IPS DF 19.7 (cell line): ENCODE measurements around the gene JAK1.
A peak's percentile ranks its signal among the peaks of the same experiment; 100 is the strongest.
"Not testable (repeated sequence)": the region's sequence is repeated elsewhere in the genome, so short reads cannot be mapped to it uniquely, and the experiment has no call there.

Experiments used
- DNase-seq: peaks from one replicate; pipeline ENCODE4 v3.0.0-alpha.2; 2013; ENCODE audit warnings: low read depth, low spot score

JAK1 gene

GRCh38 chr1:64839732-64840405, 126.5 kb downstream of the JAK1 start:
- no peak for DNase-seq

- DNase-seq, result no peak
Measured at GRCh38 chr1:64839261-64839660, 127.1 kb downstream of the JAK1 start.

- DNase-seq, result no peak
Measured at GRCh38 chr1:64838486-64838885, 127.9 kb downstream of the JAK1 start.

GRCh38 chr1:64836802-64837201, 129.5 kb downstream of the JAK1 start:
- DNase-seq, result no peak

DNA sequence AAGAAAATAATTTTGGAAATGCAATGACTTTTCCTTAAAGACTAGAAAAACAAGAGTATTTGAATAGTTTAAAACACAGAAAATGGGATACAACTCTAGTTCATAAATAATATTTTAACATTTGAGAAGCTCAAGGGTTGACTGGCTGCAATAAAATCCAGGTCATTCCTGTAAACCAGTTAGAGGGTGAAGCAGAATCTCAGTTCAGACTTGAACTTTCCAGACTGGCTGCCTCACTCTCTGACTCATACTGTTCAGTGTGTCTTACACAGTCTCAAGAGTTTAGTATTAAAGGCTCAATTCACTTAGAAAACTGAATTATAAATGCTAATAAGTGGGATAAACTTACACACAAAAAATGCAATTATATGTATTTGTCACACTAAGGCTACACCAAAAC, 131.6 kb downstream of the JAK1 start:
- DNase-seq, result no peak

- DNase-seq, result no peak
Measured at GRCh38 chr1:64830030-64830651, 136.2 kb downstream of the JAK1 start.

GRCh38 chr1:64829411-64830029, 136.8 kb downstream of the JAK1 start:
- DNase-seq, result no peak

GRCh38 chr1:64828829-64829228, 137.5 kb downstream of the JAK1 start:
- DNase-seq, result no peak

GRCh38 chr1:64826991-64827390, 139.4 kb downstream of the JAK1 start:
- DNase-seq, result no peak

- DNase-seq, result peak; percentile 35
Measured at GRCh38 chr1:64823691-64824476, 142.5 kb downstream of the JAK1 start.

GRCh38 chr1:64822621-64823020, 143.7 kb downstream of the JAK1 start:
- no peak for DNase-seq

- DNase-seq, result not testable (repeated sequence)
Measured at GRCh38 chr1:64820572-64820971, 145.8 kb downstream of the JAK1 start.

DNA sequence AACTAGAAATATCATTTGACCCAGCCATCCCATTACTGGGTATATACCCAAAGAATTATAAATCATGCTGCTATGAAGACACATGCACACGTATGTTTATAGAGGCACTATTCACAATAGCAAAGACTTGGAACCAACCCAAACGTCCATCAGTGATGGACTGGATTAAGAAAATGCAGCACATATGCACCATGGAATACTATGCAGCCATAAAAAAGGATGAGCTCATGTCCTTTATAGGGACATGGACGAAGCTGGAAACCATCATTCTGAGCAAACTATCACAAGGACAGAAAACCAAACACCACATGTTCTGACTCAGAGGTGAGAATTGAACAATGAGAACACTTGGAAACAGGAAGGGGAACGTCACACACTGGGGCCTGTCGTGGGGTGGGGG, 149.0 kb downstream of the JAK1 start:
- not testable (repeated sequence) for DNase-seq

DNA sequence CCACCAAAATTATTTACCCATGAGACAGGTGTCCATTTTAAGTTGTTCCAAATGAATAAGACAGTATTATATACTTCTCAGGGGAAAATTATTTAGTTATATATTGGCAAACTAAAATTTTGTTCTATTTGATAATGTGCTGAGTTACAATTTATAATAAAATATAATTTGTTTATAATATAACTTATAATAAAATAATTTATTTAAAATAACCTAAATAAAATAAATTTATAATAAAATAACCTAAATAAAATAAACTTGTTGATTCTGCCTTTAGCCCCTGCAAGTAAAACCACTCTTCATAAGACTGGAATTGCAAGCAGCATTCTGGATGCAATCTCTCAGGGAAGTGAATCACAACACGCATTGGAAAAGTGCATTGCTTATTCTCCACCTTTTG, 151.9 kb downstream of the JAK1 start:
- no peak for DNase-seq

GRCh38 chr1:64811131-64811530, 155.2 kb downstream of the JAK1 start:
- DNase-seq, result no peak

DNA sequence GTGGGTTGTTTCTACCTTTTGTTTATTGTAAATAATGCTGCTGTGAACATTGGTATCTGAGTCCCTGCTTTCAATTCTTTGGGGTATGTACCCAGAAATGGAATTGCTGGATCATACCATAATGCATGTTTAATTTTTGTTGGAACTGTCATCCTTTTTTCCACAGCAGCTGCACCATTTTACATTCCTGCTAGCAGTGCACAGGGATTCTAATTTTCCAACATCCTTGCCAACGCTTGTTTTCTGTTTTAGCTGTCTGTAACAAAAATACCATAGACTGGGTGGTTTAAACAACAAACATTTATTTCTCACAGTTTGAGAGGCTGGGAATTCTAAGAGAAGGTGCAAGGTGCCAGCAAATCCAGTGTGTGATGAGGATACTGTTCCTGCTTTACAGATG, 156.3 kb downstream of the JAK1 start:
- DNase-seq, result no peak

DNA sequence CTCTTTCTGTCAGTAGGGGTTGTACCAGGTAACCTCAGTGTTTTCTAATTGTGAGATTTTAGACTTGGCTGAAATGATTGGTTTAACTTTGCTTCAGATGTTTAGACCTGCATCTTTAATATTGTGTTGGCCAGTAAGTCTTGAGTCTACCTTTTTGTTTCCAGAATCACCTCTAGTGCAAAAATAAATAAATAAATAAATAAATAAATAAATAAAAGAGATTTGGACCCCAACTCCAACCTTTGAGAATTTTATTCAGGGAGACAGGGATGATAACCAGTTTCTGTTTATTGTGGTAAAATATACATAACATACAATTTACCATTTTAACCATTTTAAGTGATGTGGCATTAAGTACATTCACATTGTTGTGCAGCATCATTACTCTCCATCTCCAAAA, 157.0 kb downstream of the JAK1 start:
- DNase-seq, result no peak

DNA sequence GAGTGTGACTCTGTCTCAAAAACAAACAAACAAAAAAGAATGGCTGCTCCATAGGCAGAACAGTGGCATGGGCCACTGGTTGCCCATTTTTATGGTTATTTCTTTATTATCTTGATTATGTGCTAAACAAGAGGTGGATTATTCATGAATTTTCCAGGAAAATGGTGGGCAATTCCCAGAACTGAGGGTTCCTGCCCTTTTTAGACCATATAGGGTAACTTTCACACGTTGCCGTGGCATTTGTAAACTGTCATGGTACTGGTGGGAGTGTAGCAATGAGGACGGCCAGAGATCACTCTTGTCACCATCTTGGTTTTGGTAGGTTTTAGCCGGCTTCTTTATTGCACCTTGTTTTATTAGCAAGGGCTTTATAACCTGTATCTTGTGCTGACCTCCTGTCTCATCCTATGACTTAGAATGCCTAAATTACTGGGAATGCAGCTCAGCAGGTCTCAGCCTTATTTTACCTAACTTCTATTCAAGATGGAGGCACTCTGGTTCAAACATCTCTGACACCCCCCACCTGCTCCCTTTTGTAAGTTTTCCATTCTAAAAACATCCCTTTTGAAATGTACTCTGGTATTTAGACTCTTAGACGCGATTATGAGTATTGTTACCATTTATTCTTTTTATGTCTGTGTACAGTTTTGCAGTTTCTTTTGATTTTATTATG, 164.4 kb downstream of the JAK1 start:
- DNase-seq, result no peak

GRCh38 chr1:64798872-64799271, 167.5 kb downstream of the JAK1 start:
- DNase-seq, result no peak

DNA sequence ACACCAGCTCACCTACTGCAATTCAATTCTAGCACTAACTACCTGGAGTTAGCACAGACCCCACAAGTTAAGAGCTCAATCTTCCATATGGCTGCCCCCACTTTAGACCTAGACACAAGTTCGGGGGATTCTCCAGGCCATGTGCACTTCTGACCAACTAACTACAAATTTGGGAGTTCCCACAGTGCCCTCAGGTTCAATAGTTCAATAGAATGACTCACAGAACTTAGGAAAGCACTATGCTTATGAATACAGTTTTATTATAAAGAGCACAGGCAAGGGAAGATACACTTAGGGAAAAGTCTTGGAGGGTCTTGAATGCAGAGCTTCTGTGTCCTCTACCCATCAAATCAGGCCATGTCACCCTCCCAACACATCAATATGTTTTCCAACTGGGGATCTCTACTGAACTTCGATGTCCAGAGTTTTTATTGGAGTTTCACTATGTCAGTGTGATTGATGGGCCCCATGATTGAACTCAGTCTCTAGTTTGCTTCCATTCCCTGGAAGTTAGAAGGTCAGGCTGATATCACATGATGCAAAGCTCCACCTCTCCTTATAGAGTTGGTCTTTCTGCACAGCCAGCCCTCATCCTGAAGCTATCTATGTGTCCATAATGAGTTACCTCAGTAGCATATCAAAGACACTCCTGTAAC, 175.4 kb downstream of the JAK1 start:
- DNase-seq, result no peak
